Measurements from ENCODE around the gene ZGLP1. TPM values are rescaled to one million over a fixed set of nuclear protein-coding genes. Genes with fewer than 3 reads are reported as not detected.

Gene ZGLP1
- total RNA-seq: 2.1 and 3.1 TPM in 2 replicates

- intact Hi-C loops (cut with micrococcal nuclease): no loop called here
These were observed at the start of gene ZGLP1 for GRCh38 chr19:10309423-10309822. Gene ZGLP1 (minus strand): TSS chr19:10309815.

GRCh38 chr19:10356431-10356830, 46.8 kb upstream of the ZGLP1 start:
- intact Hi-C loops (cut with micrococcal nuclease): no loop called here

- intact Hi-C loops (cut with micrococcal nuclease): loop anchor here (2.0 kb wide), 1 partner anchor 15 kb away; the partner anchor contains the start of gene ICAM3
These were observed 44.3 kb upstream of the ZGLP1 start for GRCh38 chr19:10353793-10354391.

- intact Hi-C loops (cut with micrococcal nuclease): loop anchor here (2.0 kb wide), 1 partner anchor 14 kb away; the partner anchor contains the start of gene ICAM3
These were observed 43.4 kb upstream of the ZGLP1 start for GRCh38 chr19:10352764-10353671.

GRCh38 chr19:10346509-10346908, 36.9 kb upstream of the ZGLP1 start:
- intact Hi-C loops (cut with micrococcal nuclease): no loop called here

GRCh38 chr19:10344780-10345179, 35.2 kb upstream of the ZGLP1 start:
- intact Hi-C loops (cut with micrococcal nuclease): no loop called here

GRCh38 chr19:10343495-10343894, 33.9 kb upstream of the ZGLP1 start:
- intact Hi-C loops (cut with micrococcal nuclease): no loop called here

GRCh38 chr19:10339977-10340376, 30.4 kb upstream of the ZGLP1 start:
- intact Hi-C loops (cut with micrococcal nuclease): loop anchor here (2.0 to 10.0 kb wide), 2 partner anchors 13 to 545 kb away; no protein-coding TSS in a partner anchor

GRCh38 chr19:10339380-10339960, 29.9 kb upstream of the ZGLP1 start, which contains the start of gene ICAM3:
Gene ICAM3 (minus strand): TSS chr19:10339624. CDS start chr19:10339614, 10 bp downstream.
- intact Hi-C loops (cut with micrococcal nuclease): loop anchor here (2.0 to 10.0 kb wide), 2 partner anchors 13 to 545 kb away; no protein-coding TSS in a partner anchor

GRCh38 chr19:10338940-10339339, 29.3 kb upstream of the ZGLP1 start:
- intact Hi-C loops (cut with micrococcal nuclease): loop anchor here (2.0 to 10.0 kb wide), 2 partner anchors 14 to 544 kb away; no protein-coding TSS in a partner anchor

- intact Hi-C loops (cut with micrococcal nuclease): loop anchor here (10.0 kb wide), 1 partner anchor 542 kb away; no protein-coding TSS in a partner anchor
These were observed 27.1 kb upstream of the ZGLP1 start for GRCh38 chr19:10336725-10337124.

GRCh38 chr19:10335352-10335985, 25.9 kb upstream of the ZGLP1 start:
- intact Hi-C loops (cut with micrococcal nuclease): loop anchor here (10.0 kb wide), 1 partner anchor 541 kb away; no protein-coding TSS in a partner anchor

- intact Hi-C loops (cut with micrococcal nuclease): loop anchor here (5.0 to 10.0 kb wide), 2 partner anchors 517 to 540 kb away; partner anchors contain the start of gene FBXL12
These were observed 25.2 kb upstream of the ZGLP1 start for GRCh38 chr19:10334588-10335351.

GRCh38 chr19:10333758-10334587, 24.4 kb upstream of the ZGLP1 start:
- intact Hi-C loops (cut with micrococcal nuclease): loop anchor here (1.0 to 10.0 kb wide), 16 partner anchors 18 to 1101 kb away; partner anchors contain the start of genes CDC37, FBXL12, FDX2 and ICAM1

- intact Hi-C loops (cut with micrococcal nuclease): loop anchor here (1.0 to 10.0 kb wide), 16 partner anchors 17 to 1102 kb away; partner anchors contain the start of genes CDC37, FBXL12, FDX2 and ICAM1
These were observed 23.5 kb upstream of the ZGLP1 start, which contains the start of gene RAVER1 for GRCh38 chr19:10332965-10333757. Gene RAVER1 (minus strand): TSS chr19:10333529. CDS start chr19:10333507, 22 bp downstream.

- intact Hi-C loops (cut with micrococcal nuclease): loop anchor here (2.0 to 10.0 kb wide), 3 partner anchors 46 to 538 kb away; partner anchors contain the start of genes FBXL12 and ICAM4
These were observed 22.7 kb upstream of the ZGLP1 start for GRCh38 chr19:10332158-10332964.

GRCh38 chr19:10329555-10329954, 19.9 kb upstream of the ZGLP1 start:
- intact Hi-C loops (cut with micrococcal nuclease): no loop called here
